NCI-H2227 (cell line): ENCODE data around the gene GRID1.

Experiments
- DNase-seq: peaks from one replicate; lab custom pipeline; 2025; ENCODE audit not compliant: unreplicated experiment; lab: John Stamatoyannopoulos, UW

The GRID1 gene

DNA sequence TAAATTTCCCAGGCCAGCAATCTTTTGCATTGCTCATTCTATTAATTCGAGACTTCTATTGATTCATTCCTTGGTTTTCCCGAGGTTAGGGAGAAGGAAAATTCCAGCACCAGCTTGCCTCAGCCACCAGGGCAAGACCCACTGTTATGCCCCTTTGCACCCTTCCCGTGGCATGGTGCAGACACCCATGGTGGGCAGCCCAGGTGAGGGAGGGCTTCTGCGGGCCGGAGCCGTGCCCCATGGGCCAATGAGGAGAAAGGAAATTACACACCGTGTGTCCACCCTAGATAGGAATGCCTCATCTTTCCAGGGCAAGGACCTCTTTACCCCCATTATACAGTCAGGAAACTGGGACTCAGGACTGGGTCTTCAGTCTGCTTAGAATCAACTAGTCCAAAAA lies 4.5 kb upstream of the GRID1 start:
- DNase-seq, result no peak

DNA sequence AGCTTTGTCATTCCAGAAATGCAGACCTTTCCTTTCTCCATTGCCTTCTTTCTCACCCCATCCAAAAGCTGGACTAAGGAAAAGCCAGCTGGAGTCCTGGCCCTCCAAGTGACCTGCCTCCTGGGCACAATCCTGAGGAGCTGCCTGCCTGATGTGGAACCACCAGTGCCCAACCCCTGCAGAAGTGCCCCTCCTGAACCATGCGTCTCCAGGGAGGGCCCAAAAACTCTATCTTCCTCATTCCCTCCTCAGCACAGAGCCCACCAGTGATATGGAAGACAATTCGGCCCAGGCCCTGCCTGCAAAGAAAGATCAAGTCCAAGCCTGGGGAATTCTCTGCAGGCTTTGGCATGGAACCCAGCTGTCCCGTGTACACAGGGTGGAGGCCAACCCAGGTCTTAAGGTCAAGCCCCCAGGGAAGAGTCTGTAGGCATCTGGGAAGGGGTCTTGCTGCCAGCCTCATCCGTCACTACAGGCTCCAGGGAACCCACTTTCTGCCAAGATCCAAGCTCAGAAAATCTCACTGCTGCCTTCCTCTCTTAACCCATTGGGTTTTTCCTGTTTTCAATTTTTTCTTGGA lies 3.5 kb upstream of the GRID1 start:
- no peak for DNase-seq

DNA sequence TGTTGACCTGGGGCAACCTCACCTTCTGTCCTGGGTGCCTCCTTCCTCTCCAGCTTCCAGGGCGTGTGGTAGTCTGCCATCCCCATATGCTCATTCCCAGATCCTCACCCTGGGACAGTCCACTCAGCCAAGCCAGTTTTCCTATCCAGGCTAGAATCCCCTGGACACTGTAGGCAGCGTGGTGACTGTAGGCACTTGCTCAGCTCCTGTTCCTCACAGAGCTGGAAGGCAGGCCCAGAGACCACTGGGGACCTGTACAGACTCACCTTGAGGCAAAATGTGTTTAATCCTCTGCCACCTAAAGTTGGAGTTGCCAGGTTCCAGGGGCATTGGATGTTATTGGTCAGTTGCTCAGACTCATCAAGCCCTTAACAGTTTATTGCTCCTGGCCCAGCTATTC lies 2.4 kb upstream of the GRID1 start:
- no peak for DNase-seq

GRCh38 chr10:86368046-86368445 lies 1.5 kb upstream of the GRID1 start:
- no peak for DNase-seq

GRCh38 chr10:86367152-86367951 lies 757 bp upstream of the GRID1 start:
- peak; percentile 48 for DNase-seq

- DNase-seq, result no peak
Observed at GRCh38 chr10:86366902-86367151, 232 bp upstream of the GRID1 start.

DNA sequence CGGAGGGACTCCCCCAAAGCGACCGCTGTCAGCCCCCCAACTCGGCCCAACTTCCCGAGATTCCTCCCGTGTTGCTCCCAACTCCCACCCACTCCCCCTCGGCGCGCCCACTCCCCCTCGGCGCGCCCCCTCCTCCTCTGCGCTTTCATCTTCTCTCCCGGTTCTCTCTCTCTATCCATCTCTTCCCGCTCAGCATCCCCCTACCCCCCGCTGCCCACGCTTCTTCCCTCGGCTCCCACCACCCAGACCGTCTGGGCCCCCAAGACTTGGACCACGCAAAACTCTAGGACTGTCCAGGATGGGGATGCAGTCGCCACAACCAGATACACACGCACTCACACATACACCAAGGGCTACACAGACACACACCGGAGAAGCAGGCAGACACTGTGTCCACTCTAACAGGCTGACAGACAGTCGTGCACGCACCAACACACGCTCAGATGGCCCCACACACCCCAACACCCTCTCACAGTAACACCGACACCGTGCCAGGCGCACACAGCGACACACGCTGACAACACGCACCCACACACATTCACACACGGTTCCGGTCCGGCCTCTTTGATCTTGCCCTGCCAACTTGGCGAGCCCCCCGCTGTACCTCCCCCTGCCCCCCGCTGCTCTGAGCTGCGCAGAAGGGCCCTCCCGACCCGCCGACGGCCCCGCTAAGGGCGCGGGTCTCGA lies 1.1 kb downstream of the GRID1 start:
- DNase-seq, result peak; percentile 29

DNA sequence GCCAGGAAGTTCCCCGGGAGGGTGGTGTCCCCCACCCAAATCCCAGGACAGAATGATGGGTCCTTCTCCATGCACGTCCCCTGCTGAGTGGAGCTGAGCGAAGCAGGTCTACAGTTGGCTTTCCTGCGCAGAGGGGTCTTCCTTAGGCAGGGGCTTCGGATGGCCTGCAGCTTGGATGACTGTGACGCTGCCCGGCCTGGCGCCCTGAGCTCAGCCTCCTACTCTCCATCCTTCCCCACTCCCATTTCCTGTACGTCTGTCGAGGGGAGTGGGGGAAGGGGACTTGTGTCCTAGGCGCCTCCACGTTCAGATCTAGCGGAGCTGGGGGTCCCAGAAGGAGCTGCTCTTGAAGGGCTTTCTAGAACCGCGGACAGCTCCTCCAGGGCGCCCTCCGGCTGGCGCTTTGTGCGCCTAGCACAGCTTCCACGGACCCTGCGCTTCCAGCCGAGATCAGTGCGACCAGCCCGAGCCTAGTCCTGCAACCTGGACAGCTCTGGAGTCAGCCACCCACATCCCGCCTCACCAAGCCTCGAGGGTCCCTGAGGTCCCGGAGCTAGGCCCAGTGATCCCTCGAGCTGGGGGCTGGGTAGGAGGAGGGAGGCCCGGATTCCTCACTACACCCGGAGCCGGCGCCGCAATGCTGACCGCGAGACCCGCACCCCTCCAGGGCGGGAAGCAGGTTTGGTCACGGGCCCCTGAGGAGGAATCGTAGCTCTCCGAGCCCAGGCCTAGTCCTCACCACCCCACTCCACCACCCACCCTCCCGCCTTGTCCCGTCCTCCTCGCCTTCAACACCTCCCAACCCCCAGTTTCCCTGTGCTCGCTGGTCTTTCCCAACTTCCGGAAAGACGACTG lies 1.9 kb downstream of the GRID1 start:
- no peak for DNase-seq

- DNase-seq, result no peak
Observed at GRCh38 chr10:86363833-86364490, 2.6 kb downstream of the GRID1 start.

DNA sequence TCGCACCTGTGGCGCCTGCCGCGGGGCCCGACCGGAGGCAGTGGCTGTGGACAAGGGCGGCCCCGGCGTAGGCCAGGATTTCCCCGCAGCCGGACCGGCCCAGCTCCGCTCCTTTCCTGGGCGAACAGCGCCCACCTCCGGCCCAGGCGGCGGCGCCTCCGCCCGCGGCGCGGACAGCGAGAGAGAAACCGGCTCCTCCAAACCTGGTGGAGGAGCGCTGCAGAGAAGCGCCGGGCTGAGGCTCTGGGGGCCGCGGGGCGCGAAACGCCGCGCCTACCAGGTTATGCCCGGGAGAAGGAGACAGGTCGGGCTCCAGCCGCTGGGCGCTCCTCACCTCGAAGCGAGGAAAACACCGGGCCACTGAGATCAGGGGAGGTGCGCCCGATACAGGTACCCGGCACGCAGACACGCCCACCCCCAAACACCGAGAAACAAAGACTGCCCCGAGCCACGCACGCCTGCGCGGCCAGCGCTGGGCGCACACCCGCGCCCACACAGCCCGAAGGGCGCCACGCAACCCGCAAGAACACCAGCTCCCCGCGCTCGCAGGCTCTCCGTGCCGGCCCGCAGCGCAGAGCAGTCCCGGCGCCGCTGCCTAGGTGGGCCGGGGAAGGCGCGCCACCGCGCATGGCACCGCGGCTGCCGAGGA lies 3.3 kb downstream of the GRID1 start:
- peak; percentile 43 for DNase-seq

- no peak for DNase-seq
Observed at GRCh38 chr10:86362586-86363183, 3.9 kb downstream of the GRID1 start.

- DNase-seq, result no peak
Observed at GRCh38 chr10:86362129-86362527, 4.5 kb downstream of the GRID1 start.

DNA sequence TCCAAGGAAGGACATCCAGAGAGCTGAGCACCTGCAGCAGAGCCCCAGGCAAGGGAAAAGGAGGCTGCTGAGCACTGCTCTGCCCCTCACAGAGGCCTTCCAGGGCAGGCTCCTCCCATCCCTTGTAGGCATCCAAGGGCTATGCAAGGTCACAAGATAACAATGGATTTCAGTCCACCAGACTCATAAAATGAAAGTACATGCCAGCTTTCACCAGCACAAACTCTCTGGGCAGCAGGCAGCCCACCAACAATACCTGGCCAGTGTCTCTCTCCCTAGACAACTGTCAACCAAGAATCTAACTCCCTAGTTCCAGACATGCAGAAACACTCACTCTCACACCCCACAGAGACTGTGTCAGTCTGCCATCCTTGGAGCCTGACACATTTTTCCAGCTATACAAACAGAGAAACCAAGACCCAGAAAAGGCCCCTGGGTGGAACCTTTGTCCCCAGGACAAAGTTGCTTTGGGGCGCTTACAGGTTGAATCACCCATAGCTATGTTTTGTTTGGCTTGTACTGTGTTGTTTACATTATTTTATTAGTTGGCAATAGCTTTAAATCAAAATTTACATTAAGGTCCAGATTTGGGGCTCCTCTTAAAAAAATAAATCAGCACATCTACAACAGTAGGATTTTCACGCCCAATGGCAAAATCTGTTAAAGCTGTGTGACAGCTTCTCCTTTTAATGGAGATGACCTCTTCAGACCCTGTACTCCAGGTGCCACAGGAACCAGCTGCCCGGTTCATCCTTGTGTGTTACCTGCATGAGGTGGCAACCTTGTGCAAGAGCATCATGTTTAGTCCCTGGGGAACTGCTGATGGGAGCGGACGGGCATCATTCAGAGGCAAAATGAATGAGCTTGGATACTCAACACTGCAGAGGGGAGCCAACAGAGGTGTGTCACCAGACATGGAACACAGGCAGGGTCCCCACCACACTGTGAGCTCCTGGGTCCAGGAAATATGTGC lies 5.2 kb downstream of the GRID1 start:
- DNase-seq, result no peak

- no peak for DNase-seq
Observed at GRCh38 chr10:86360657-86361056, 5.9 kb downstream of the GRID1 start.

GRCh38 chr10:86359954-86360353 lies 6.6 kb downstream of the GRID1 start:
- DNase-seq, result no peak

GRCh38 chr10:86359111-86359510 lies 7.5 kb downstream of the GRID1 start:
- DNase-seq, result no peak

- no peak for DNase-seq
Observed at GRCh38 chr10:86357676-86358075, 8.9 kb downstream of the GRID1 start.

- no peak for DNase-seq
Observed at GRCh38 chr10:86357041-86357440, 9.6 kb downstream of the GRID1 start.

DNA sequence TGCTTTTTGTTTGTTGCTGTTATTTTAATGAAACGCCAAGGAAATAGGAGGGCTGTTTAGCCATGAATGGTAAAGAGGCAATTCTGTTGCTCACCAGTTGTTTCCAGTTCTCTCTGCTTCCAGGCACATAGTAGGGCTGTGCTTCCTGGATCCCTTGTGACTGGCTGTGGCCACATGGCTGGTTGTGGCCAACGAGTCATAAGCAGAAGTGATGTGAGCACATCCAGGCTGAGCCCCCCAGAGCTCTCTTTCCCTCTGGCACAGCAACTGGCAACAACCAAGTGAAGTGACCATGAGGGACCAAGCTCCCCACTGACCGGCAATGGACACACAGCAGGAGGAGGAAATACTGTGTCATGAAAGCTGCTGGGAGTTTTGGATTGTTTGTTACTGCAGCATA lies 10.3 kb downstream of the GRID1 start:
- DNase-seq, result no peak
